ENCODE data around the gene FGFR2.
"Not testable (repeated sequence)": the region's sequence is repeated elsewhere in the genome, so short reads cannot be mapped to it uniquely, and the experiment has no call there.

The FGFR2 gene

GRCh38 chr10:121583857-121584256, 14.4 kb downstream of the FGFR2 start:
- DNase-seq: no peak

GRCh38 chr10:121583258-121583657, 15.0 kb downstream of the FGFR2 start:
- no peak for DNase-seq

- DNase-seq: no peak
Measured at GRCh38 chr10:121580276-121581116, 17.7 kb downstream of the FGFR2 start.

- DNase-seq: no peak
Measured at GRCh38 chr10:121579656-121580055, 18.6 kb downstream of the FGFR2 start.

- DNase-seq: no peak
Measured at GRCh38 chr10:121578965-121579364, 19.3 kb downstream of the FGFR2 start.

- DNase-seq: no peak
Measured at GRCh38 chr10:121578298-121578697, 19.9 kb downstream of the FGFR2 start.

- no peak for DNase-seq
Measured at GRCh38 chr10:121577568-121577967, 20.7 kb downstream of the FGFR2 start.

GRCh38 chr10:121576139-121576538, 22.1 kb downstream of the FGFR2 start:
- no peak for DNase-seq

- DNase-seq: no peak
Measured at GRCh38 chr10:121574519-121575166, 23.6 kb downstream of the FGFR2 start.

- DNase-seq: no peak
Measured at GRCh38 chr10:121573538-121573941, 24.7 kb downstream of the FGFR2 start.

GRCh38 chr10:121572859-121573537, 25.2 kb downstream of the FGFR2 start:
- no peak for DNase-seq

GRCh38 chr10:121570315-121570714, 27.9 kb downstream of the FGFR2 start:
- DNase-seq: no peak

GRCh38 chr10:121568275-121568674, 30.0 kb downstream of the FGFR2 start:
- no peak for DNase-seq

- DNase-seq: no peak
Measured at GRCh38 chr10:121567569-121567968, 30.7 kb downstream of the FGFR2 start.

- DNase-seq: no peak
Measured at GRCh38 chr10:121566755-121567154, 31.5 kb downstream of the FGFR2 start.

GRCh38 chr10:121559326-121560026, 38.8 kb downstream of the FGFR2 start:
- no peak for DNase-seq

- DNase-seq: no peak
Measured at GRCh38 chr10:121558238-121558637, 40.0 kb downstream of the FGFR2 start.

- no peak for DNase-seq
Measured at GRCh38 chr10:121556918-121557573, 41.2 kb downstream of the FGFR2 start.

GRCh38 chr10:121556455-121556854, 41.8 kb downstream of the FGFR2 start:
- DNase-seq: no peak

GRCh38 chr10:121554916-121555315, 43.3 kb downstream of the FGFR2 start:
- DNase-seq: not testable (repeated sequence)

- no peak for DNase-seq
Measured at GRCh38 chr10:121553511-121554264, 44.6 kb downstream of the FGFR2 start.

GRCh38 chr10:121552746-121553145, 45.5 kb downstream of the FGFR2 start:
- no peak for DNase-seq
